Endothelial cell of umbilical vein (primary cell): ENCODE data around the gene SDK2. TPM values are rescaled to one million over a fixed set of nuclear protein-coding genes. Genes with fewer than 3 reads are reported as not detected.

Experiments
- Bru-seq: library from RNA; stranded (reverse); fragments of 400-500 nt; gene quantifications from one replicate; lab custom pipeline; 2021; lab: Mats Ljungman, UMichigan
- BruChase-seq, 2 experiments: library from RNA; stranded (reverse); fragments of 400-500 nt; gene quantifications; one replicate each; lab custom pipeline; 2021; lab: Mats Ljungman, UMichigan
- BruUV-seq: library from RNA; stranded (reverse); fragments of 400-500 nt; replicated peaks from 2 replicates; lab custom pipeline; 2021; lab: Mats Ljungman, UMichigan
- CTCF ChIA-PET: fragments of 300-600, 350-600 bp; sonication (Branson Sonifier 250); formaldehyde crosslinking; loops from one replicate; lab custom pipeline; 2021; ENCODE audit warnings: antibody characterized with exemption, inconsistent platforms; lab: Charles Lee
- POLR2A ChIA-PET: fragments of 300-600, 350-600 bp; sonication (Branson Sonifier 250); formaldehyde crosslinking; loops from one replicate; lab custom pipeline; 2021; ENCODE audit warnings: antibody characterized with exemption, inconsistent platforms; lab: Charles Lee
- DNase-seq: peaks from one replicate; pipeline ENCODE4 v3.0.0-alpha.2; 2011; ENCODE audit warnings: low read depth, low spot score
- FAIRE-seq: peaks from 2 replicates; lab custom pipeline; 2011; peaks lifted over from hg19 to GRCh38; lab: Jason Lieb, UNC
- H2AFZ ChIP-seq: 2 replicates; pipeline ENCODE4 v1.6.0; 2012; ENCODE audit warnings: low read depth, low read length, control low read depth, inconsistent platforms
- H3K27ac ChIP-seq: 2 replicates; pipeline ENCODE4 v1.5.1; 2011; ENCODE audit warnings: low read depth, mild to moderate bottlenecking, control low read depth, low read length, moderate library complexity; ENCODE audit not compliant: insufficient read depth
- H3K27me3 ChIP-seq, 2 experiments: 2 replicates each; pipeline versions ENCODE4 v1.6.0 to v1.6.1; 2011; ENCODE audit warnings: low read length in 2 of 2, mixed read lengths in 1 of 2; ENCODE audit not compliant: control insufficient read depth in 2 of 2, insufficient read depth in 2 of 2
- H3K36me3 ChIP-seq, 2 experiments: 2 replicates in 1 of 2; 3 replicates in 1 of 2; pipeline ENCODE4 v1.5.1; 2011; ENCODE audit warnings: low read length in 2 of 2, mild to moderate bottlenecking in 1 of 2, moderate library complexity in 1 of 2; ENCODE audit not compliant: control insufficient read depth in 2 of 2, insufficient read depth in 2 of 2; ENCODE audit errors: extremely low read depth in 1 of 2
- H3K4me1 ChIP-seq: 3 replicates; pipeline ENCODE4 v1.5.1; 2011; ENCODE audit warnings: mild to moderate bottlenecking, low read length; ENCODE audit not compliant: control insufficient read depth, insufficient read depth; ENCODE audit errors: extremely low read depth
- H3K4me2 ChIP-seq: 2 replicates; pipeline ENCODE4 v1.6.1; 2011; ENCODE audit warnings: low read length, control low read depth, mixed read lengths; ENCODE audit not compliant: insufficient read depth
- H3K4me3 ChIP-seq, 3 experiments: fragments of 200-600 bp in 1 of 3; sonication (generic), shearing (Covaris generic) in 1 of 3; replicated peaks in 1 of 3; 2 replicates each; pipeline ENCODE4 v1.5.1; 2011 to 2016; ENCODE audit warnings: control low read depth in 3 of 3, low read length in 3 of 3, mild to moderate bottlenecking in 2 of 3, inconsistent platforms in 1 of 3, low read depth in 1 of 3, moderate library complexity in 1 of 3; ENCODE audit not compliant: insufficient read depth in 1 of 3
- H3K79me2 ChIP-seq: 2 replicates; pipeline ENCODE4 v1.6.0; 2012; ENCODE audit warnings: low read length, inconsistent platforms; ENCODE audit not compliant: control insufficient read depth, insufficient read depth
- H3K9ac ChIP-seq: replicated peaks from 2 replicates; pipeline ENCODE3; 2011; ENCODE audit warnings: low read length, control low read depth; ENCODE audit not compliant: insufficient read depth; ENCODE audit errors: extremely low read depth
- H3K9me1 ChIP-seq: replicated peaks from 3 replicates; pipeline ENCODE4 v1.6.0; 2011; ENCODE audit warnings: mild to moderate bottlenecking, low read length; ENCODE audit not compliant: control insufficient read depth, insufficient read depth; ENCODE audit errors: extremely low read depth
- H3K9me3 ChIP-seq: replicated peaks from 2 replicates; pipeline ENCODE4 v1.5.1; 2012; ENCODE audit warnings: low read length, inconsistent platforms; ENCODE audit not compliant: control insufficient read depth, insufficient read depth
- H4K20me1 ChIP-seq: replicated peaks from 2 replicates; pipeline ENCODE3; 2011; ENCODE audit warnings: mild to moderate bottlenecking, low read length; ENCODE audit not compliant: control insufficient read depth, insufficient read depth; ENCODE audit errors: extremely low read depth
- EZH2 ChIP-seq: IDR thresholded peaks from 2 replicates; pipeline ENCODE4 v1.6.1; 2012; ENCODE audit warnings: borderline replicate concordance, low read depth, mild to moderate bottlenecking, moderate library complexity, low read length, inconsistent platforms; ENCODE audit not compliant: severe bottlenecking
- JUN ChIP-seq: IDR thresholded peaks from 2 replicates; pipeline ENCODE4 v1.6.1; 2011; ENCODE audit warnings: borderline replicate concordance, low read depth; ENCODE audit not compliant: insufficient read length, insufficient read depth
- dilution Hi-C: fragments of 300-500 bp; cut with MboI; formaldehyde crosslinking; loops from one replicate; pipeline ENCODE4 v1.15.0; 2019; ENCODE audit warnings: low sequenced_read_pairs; ENCODE audit not compliant: extremely low pct_ligation_motif_present
- intact Hi-C: fragments of 100-400 bp; cut with micrococcal nuclease; formaldehyde crosslinking; loops from one replicate; pipeline ENCODE4 v1.10.0; 2022
- long read RNA-seq: library from polyadenylated mRNA; stranded (forward); transcript quantifications from one replicate; pipeline ENCODE4 v2.0.0, GENCODE V29; 2021
- polyA minus RNA-seq, 3 experiments: library from RNA; depleted of rRNA, polyadenylated mRNA; stranded (reverse); fragments of >200 nt; gene quantifications; 1 replicate in 1 of 3; 2 replicates in 2 of 3; pipeline ENCODE4 v1.2.3, GENCODE V29; 2011
- polyA plus RNA-seq, 4 experiments: library from polyadenylated mRNA; depleted of rRNA in 3 of 4; stranded (reverse) in 3 of 4; unstranded in 1 of 4; fragments of >200 nt; gene quantifications; 2 replicates each; pipeline versions ENCODE4 v1.2.1 to v1.2.3, GENCODE V29; 2011 to 2012; ENCODE audit warnings: missing spikeins in 1 of 4
- total RNA-seq: library from RNA; stranded (reverse); gene quantifications from 2 replicates; pipeline ENCODE4 v1.2.3, GENCODE V29; 2021

Gene SDK2, protein sequence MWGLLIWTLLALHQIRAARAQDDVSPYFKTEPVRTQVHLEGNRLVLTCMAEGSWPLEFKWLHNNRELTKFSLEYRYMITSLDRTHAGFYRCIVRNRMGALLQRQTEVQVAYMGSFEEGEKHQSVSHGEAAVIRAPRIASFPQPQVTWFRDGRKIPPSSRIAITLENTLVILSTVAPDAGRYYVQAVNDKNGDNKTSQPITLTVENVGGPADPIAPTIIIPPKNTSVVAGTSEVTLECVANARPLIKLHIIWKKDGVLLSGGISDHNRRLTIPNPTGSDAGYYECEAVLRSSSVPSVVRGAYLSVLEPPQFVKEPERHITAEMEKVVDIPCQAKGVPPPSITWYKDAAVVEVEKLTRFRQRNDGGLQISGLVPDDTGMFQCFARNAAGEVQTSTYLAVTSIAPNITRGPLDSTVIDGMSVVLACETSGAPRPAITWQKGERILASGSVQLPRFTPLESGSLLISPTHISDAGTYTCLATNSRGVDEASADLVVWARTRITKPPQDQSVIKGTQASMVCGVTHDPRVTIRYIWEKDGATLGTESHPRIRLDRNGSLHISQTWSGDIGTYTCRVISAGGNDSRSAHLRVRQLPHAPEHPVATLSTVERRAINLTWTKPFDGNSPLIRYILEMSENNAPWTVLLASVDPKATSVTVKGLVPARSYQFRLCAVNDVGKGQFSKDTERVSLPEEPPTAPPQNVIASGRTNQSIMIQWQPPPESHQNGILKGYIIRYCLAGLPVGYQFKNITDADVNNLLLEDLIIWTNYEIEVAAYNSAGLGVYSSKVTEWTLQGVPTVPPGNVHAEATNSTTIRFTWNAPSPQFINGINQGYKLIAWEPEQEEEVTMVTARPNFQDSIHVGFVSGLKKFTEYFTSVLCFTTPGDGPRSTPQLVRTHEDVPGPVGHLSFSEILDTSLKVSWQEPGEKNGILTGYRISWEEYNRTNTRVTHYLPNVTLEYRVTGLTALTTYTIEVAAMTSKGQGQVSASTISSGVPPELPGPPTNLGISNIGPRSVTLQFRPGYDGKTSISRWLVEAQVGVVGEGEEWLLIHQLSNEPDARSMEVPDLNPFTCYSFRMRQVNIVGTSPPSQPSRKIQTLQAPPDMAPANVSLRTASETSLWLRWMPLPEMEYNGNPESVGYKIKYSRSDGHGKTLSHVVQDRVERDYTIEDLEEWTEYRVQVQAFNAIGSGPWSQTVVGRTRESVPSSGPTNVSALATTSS (N-terminal part only)
- total RNA-seq = not detected in 2 replicates
- not detected in 2 replicates for polyA plus RNA-seq
- polyA plus RNA-seq (2011; cell fraction: cytosol; rRNA removed) = not detected in 2 replicates
- polyA plus RNA-seq (2011; cell fraction: nucleus; rRNA removed) = not detected in 2 replicates
- polyA plus RNA-seq (2012) = 0.03 TPM in 2 replicates
- polyA minus RNA-seq = not detected in 2 replicates
- polyA minus RNA-seq (2011; cell fraction: cytosol; rRNA and poly(A)+ RNA removed) = not detected
- polyA minus RNA-seq (2011; cell fraction: nucleus; rRNA and poly(A)+ RNA removed) = not detected in 2 replicates
- percentile 1 among the genes with signal in this experiment for Bru-seq, nascent RNA
- percentile 1 among the genes with signal in this experiment for BruChase-seq, experiment 1, labeled RNA remaining after a 6-hour chase
- BruChase-seq, experiment 2, labeled RNA remaining after a 2-hour chase = percentile 1 among the genes with signal in this experiment
- long read RNA-seq = 0 reads

GRCh38 chr17:73644145-73645049, at the start of gene SDK2:
Gene SDK2 (minus strand): TSS chr17:73644445. CDS start chr17:73644088, 357 bp downstream.
- POLR2A ChIA-PET = no interaction called here
- Histone ChIP-seq H3K27ac (no peak within 1 kb of the TSS), H3K79me2 (no peaks in the 10 kb centered on the region), H3K4me3 (no peak within 1 kb of the TSS), H3K9ac (no peak within 1 kb of the TSS), H3K9me3 (no peaks in the 10 kb centered on the region), H3K27me3 (peaks cover 14 to 35% of the 10 kb centered on the region in 2 experiments), H3K4me2 (no peak within 1 kb of the TSS), H3K9me1 (no peaks in the 10 kb centered on the region), H2AFZ (no peak within 1 kb of the TSS), H3K36me3 (no peaks in the 10 kb centered on the region), H3K4me1 (no peaks in the 10 kb centered on the region), H4K20me1 (no peaks in the 10 kb centered on the region)
- DNase-seq (no peak), FAIRE-seq (no peak)
- no peak for TF ChIP-seq JUN
- TF ChIP-seq EZH2 = peak; percentile 64
- dilution Hi-C loops = no loop called here
- intact Hi-C loops = no loop called here
- no TSS peak for BruUV-seq
- CTCF ChIA-PET = no interaction called here
